Activated CD4-positive, alpha-beta T cell treated with anti-CD3 and anti-CD28 coated beads, Interleukin-2, amount 50 U/mL, for 24 hours (primary cell): Measurements from ENCODE around the gene COX6A1.

ENCODE experiments used
- DNase-seq, 2 donors: peaks; one replicate each; pipeline ENCODE4 v3.0.0-alpha.2; 2020; ENCODE audit warnings: low read depth in 1 of 2, low spot score in 1 of 2

Gene COX6A1

GRCh38 chr12:120437735-120438494, at the start of gene COX6A1:
Gene COX6A1 (plus strand): TSS chr12:120438113. CDS start chr12:120438127, 14 bp downstream.
- DNase-seq = peak; percentile 92 to 99

GRCh38 chr12:120388691-120389481, 49.0 kb upstream of the COX6A1 start:
- no peak for DNase-seq

DNA sequence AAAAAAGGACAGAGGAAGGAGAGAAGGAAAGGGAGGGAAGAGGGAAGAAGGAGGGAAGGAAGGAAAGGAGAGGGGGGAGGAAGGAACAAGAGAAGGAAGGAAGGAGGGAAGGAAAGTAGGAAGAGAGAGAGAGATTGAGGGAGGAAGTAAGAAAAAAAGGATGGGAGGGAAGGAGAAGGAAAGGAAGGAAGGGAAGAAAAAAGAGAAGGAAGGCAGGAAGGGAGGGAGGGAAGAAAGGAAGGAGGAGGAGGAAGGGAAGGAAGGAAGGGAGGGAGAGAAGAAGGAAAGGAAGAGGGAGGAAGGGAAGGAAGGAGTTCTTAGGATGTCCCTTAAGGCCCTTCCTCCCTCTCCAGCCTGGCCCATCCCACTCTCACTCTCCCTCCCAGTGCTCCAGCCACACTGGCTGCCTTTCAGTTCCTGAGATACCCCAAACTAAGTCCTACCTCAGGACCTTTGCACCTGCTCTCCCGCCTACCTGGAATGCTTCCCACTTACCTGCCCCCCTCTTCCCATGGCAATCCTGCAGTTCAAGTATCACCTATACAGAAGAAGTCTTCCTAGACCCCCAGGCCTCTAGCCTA, 47.3 kb upstream of the COX6A1 start:
- no peak for DNase-seq

DNA sequence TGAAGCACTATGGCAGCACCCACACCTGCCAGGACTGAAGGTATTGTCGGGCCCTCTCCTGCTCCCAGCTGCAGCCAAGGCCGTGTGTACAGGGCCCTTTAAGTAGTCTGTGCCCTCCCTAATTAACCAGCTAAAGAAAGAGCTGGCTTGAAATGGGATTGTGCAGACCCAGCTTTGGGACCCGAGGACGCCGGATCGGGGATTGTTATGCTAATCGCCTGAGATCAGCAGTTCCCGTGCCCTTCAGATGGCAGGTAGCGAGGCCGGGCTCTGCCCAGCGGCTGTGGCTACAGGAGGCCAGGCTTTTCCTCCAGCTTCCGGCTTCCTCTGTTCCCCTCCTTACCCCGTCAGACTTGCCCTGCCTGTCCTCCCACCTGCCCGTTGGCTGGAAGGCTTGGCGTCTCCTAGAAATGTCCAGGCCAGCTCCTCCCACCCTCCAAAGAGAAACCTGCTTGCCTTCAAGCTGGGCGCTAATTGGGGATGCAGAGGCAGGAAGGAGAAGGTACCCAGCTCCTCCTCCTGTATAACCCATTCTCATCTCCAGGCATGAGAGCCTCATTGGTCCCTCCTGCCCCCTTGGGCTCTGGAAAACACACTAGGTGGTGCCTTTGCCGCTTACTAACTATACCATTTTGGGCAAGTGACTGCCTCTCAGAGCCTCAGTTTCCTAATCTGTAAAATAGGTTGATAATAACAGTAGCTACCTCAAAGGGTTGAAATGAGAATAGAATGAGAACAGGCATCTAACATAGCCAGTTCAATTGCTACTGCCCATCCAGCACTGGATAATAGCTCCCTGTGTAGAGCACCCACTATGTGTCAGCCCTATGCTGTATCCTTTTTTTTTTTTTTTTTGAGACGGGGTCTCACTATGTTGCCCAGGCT, 43.2 kb upstream of the COX6A1 start:
- DNase-seq = no peak

GRCh38 chr12:120397824-120398540, 39.9 kb upstream of the COX6A1 start:
- no peak for DNase-seq

GRCh38 chr12:120399531-120399930, 38.4 kb upstream of the COX6A1 start:
- DNase-seq = no peak

- no peak for DNase-seq
These were observed 35.7 kb upstream of the COX6A1 start for GRCh38 chr12:120402217-120402616.

GRCh38 chr12:120403869-120404268, 34.0 kb upstream of the COX6A1 start:
- DNase-seq = no peak

GRCh38 chr12:120404271-120404670, 33.6 kb upstream of the COX6A1 start:
- DNase-seq = no peak

DNA sequence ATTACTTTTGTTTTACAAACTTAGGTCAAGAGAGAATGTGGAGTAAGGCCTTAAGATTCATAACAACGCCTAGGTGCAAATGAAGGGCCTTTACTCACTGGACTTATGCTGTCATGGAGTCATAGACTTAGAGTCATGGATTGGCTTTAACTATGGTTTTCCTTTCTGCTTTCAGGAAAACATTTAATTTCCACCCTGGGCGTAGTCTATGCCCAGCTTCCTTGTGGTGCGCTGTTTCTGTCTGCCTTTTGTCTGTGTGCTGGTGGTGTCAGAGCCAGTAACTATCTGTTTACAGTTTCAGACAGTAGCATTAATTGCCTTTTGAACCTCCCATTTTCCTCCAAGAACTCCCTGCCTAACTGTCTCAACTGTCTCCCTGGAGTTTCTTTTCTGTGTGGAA, 31.8 kb upstream of the COX6A1 start:
- no peak for DNase-seq

DNA sequence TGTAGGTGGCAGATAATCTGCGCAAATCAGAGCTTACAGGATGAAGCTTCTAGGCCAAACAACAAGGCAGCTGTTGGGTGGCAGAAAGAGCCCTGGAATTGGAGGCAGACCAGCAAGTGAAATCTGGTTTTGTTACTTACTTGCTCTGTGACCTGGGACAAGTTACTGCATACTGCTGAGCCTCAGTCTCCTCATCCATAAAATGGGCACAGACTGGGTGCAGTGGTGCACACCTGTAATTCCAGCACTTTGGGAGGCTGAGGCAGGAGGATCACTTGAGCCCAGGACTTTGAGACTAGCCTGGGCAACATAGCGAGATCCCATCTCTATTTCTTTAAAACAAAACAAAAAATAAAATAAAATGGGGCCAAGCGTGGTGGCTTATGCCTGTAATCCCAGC, 31.4 kb upstream of the COX6A1 start:
- no peak for DNase-seq

DNA sequence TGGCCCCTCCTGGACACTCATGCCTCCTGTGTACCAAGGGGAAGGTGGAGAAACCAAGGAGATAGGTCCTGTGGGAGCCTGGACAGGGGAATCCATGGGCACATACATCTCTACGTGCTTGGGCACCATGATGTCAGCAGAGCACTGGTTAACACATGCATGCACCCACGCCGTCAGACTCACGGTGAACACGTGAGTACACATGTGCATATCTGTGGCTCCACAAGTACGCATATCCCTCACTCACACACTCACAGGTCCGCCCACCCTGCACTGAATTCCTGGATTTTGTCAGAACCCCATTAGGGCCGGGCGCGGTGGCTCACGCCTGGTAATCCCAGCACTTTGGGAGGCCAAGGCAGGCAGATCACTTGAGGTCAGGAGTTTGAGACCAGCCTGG, 29.1 kb upstream of the COX6A1 start:
- no peak for DNase-seq

DNA sequence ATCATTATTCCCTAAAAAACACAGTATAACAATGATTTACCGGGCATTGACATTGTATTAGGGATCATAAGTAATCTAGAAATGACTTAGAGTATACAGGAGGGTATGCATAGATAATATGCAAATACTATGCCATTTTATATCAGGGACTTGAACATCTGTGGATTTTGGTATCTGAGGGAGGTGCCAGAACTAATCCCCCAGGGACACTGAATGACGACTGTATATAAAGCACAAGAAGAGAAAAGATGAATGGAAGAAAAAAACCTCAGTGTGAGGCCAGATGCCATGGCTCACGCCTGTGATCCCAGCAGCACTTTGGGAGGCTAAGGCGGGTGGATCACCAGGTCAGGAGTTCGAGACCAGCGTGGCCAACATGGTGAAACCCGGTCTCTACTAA, 25.5 kb upstream of the COX6A1 start:
- DNase-seq = no peak

- no peak for DNase-seq
These were observed 23.8 kb upstream of the COX6A1 start for GRCh38 chr12:120413901-120414695.

DNA sequence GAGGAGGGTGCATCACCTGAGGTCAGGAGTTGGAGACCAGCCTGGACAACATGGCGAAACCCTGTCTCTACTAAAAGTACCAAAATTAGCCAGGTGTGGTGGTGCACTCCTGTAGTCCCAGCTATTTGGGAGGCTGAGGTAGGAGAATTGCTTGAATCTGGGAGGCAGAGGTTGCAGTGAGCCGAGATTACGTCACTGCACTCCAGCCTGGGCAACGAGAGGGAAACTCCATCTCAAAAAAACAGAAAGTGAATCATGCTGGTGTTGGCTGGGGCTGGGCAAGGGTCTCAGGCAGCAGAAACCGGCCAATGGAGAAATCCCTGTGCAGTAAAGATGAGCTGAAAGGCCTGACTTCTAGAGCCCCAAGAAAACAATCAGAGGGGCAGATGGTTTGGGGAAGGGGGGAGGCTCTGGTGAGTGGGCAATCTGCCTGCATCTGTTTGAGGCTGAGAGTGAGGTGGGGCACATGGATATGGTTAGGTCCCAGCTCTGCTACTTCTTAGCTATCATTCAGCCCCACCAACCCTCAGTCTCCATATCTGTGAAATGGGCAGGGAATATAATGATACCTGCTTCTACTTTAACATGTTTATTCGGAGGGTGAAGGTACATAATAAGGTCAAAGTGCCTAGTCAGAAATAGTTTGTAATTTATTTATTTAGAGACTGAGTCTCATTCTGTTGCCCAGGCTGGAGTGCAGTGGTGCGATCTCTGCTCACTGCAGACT, 21.3 kb upstream of the COX6A1 start:
- no peak for DNase-seq

DNA sequence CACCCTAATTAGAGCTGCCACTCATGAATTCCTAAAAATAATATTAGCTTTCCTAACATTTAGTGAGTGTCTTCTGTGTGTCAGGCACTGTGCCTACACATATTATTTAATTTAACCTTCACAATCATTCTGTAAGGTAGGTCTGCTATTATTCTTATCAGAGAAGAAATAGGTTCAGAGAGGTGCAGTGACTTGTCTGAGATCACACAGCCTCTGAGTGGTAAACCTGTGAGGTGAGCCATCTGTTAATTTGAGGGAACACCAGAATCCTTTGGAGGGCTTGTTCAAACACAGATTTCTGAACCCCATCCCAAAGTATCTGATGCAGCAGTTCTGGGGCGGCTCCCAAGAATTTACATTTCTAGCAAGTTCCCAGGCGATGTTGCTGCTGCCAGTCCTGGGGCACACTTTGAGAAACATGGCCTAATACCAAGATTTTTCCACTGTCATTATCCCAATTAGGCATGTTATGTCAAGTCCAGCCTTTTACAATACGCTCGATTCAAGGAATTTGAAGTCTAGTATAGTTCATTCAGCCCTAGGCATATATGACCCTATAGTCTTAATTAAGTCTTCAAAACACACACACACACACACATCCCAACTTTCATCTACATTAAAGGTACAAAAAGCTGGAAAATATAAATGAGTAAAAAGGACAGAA, 19.9 kb upstream of the COX6A1 start:
- no peak for DNase-seq

GRCh38 chr12:120421701-120422100, 16.2 kb upstream of the COX6A1 start:
- no peak for DNase-seq

DNA sequence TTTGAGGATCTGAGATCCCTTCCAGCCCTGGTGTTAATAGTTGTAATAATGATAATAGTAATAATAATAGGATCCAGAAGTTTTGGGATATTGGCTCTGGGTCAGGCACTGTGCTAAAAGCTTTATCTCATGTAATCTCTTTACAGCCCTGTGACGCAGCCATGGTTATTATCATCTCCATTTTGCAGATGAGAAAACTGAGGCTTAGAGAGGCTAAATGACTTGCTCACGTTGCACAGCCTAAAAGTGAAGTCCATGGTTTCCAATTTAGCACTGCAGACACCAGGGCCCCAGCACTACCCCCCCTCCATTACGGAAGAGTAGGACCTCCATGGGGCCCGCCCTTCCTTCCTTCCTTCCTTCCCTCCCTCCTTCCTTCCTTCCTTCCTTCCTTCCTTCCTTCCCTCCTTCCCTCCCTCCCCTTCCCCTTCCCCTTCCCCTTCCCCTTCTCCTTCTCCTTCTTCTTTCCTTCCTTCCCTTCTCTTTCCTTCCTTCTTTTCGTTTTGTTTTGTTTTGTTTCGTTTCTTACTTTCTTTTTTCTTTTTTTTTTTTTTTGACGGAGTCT, 14.9 kb upstream of the COX6A1 start:
- no peak for DNase-seq
